A673 (cell line): Measurements from ENCODE around the gene ZNF831.

ENCODE experiments used
- EZH2 ChIP-seq: fragments of 200-600 bp; sonication (generic); IDR thresholded peaks from 2 replicates; pipeline ENCODE4 v1.6.1; 2017; ENCODE audit warnings: borderline replicate concordance, low read depth, mild to moderate bottlenecking, mixed read lengths, antibody characterized with exemption, low read length; ENCODE audit not compliant: poor library complexity, severe bottlenecking
- TF ChIP-seq, protein P1 (sequence below): fragments of 300-800, 200-600 bp; sonication (generic); conservative IDR thresholded peaks from 2 replicates; pipeline ENCODE4 v1.5.1; 2017; ENCODE audit warnings: low read depth, mild to moderate bottlenecking, antibody characterized with exemption, low read length, moderate library complexity, mixed read lengths

DNA sequence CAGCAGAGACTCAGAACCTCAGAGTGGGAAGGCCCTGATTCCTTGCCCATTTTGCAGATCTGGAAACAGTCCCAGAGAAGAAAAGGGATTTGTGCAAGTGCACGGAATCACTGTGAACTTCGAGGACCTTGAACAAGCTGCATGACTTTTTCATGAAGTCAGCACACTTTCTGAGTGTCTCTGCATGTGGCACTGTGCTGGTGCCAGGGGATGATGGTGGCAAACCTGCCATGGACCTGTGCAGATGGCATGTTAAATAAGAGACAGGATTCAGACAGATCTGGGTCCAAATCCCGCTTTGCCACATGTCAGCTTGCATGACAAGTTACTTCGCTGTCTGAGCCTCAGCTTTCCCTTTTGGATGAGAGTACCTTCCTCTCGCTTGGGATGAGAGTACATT, 26.8 kb downstream of the ZNF831 start:
- TF ChIP-seq, protein P1, sequence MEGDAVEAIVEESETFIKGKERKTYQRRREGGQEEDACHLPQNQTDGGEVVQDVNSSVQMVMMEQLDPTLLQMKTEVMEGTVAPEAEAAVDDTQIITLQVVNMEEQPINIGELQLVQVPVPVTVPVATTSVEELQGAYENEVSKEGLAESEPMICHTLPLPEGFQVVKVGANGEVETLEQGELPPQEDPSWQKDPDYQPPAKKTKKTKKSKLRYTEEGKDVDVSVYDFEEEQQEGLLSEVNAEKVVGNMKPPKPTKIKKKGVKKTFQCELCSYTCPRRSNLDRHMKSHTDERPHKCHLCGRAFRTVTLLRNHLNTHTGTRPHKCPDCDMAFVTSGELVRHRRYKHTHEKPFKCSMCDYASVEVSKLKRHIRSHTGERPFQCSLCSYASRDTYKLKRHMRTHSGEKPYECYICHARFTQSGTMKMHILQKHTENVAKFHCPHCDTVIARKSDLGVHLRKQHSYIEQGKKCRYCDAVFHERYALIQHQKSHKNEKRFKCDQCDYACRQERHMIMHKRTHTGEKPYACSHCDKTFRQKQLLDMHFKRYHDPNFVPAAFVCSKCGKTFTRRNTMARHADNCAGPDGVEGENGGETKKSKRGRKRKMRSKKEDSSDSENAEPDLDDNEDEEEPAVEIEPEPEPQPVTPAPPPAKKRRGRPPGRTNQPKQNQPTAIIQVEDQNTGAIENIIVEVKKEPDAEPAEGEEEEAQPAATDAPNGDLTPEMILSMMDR, result no peak
- TF ChIP-seq EZH2, result no peak
